DOHH2 (cell line): ENCODE results near the gene MFAP3.

ENCODE experiments used
- H3F3A ChIP-seq: fragments of 200-600 bp; sonication (generic), shearing (Covaris generic); 2 replicates; pipeline ENCODE4 v1.6.0; 2016; ENCODE audit warnings: antibody characterized with exemption, mild to moderate bottlenecking; ENCODE audit not compliant: control insufficient read depth, insufficient read depth
- H3K27ac ChIP-seq: fragments of 200-600 bp; sonication (generic); 2 replicates; pipeline ENCODE4 v1.5.1; 2014; ENCODE audit warnings: low read depth, mild to moderate bottlenecking, low read length, moderate library complexity
- H3K27me3 ChIP-seq: fragments of 200-600 bp; sonication (generic); 2 replicates; pipeline ENCODE4 v1.6.1; 2014; ENCODE audit warnings: mild to moderate bottlenecking, low read length, mixed read lengths; ENCODE audit not compliant: control insufficient read depth
- H3K36me3 ChIP-seq: fragments of 200-600 bp; sonication (generic); 2 replicates; pipeline ENCODE4 v1.6.1; 2014; ENCODE audit warnings: mild to moderate bottlenecking, low read length, moderate library complexity, mixed read lengths; ENCODE audit not compliant: control insufficient read depth
- H3K4me1 ChIP-seq: fragments of 200-600 bp; sonication (generic); 2 replicates; pipeline ENCODE4 v1.6.1; 2014; ENCODE audit warnings: mild to moderate bottlenecking, low read length, mixed read lengths; ENCODE audit not compliant: control insufficient read depth
- H3K4me2 ChIP-seq: fragments of 200-600 bp; sonication (generic); 2 replicates; pipeline ENCODE4 v1.6.0; 2014; ENCODE audit warnings: mild to moderate bottlenecking, low read length, moderate library complexity
- H3K4me3 ChIP-seq: fragments of 200-600 bp; sonication (generic); 2 replicates; pipeline ENCODE4 v1.5.1; 2014; ENCODE audit warnings: mild to moderate bottlenecking, low read length, mixed read lengths
- H3K79me2 ChIP-seq: fragments of 200-600 bp; sonication (generic); 2 replicates; pipeline ENCODE4 v1.6.1; 2014; ENCODE audit warnings: mild to moderate bottlenecking, low read length, mixed read lengths; ENCODE audit not compliant: control insufficient read depth
- H3K9me2 ChIP-seq: fragments of 200-600 bp; sonication (generic); replicated peaks from 2 replicates; pipeline ENCODE4 v1.6.1; 2014; ENCODE audit warnings: mild to moderate bottlenecking, low read length, mixed read lengths; ENCODE audit not compliant: control insufficient read depth
- H3K9me3 ChIP-seq: fragments of 200-600 bp; sonication (generic); 2 replicates; pipeline ENCODE4 v1.6.1; 2014; ENCODE audit warnings: antibody characterized with exemption, low read length, mixed read lengths; ENCODE audit not compliant: control insufficient read depth, insufficient read depth
- H4K20me1 ChIP-seq: fragments of 200-600 bp; sonication (generic); 2 replicates; pipeline ENCODE4 v1.6.0; 2014; ENCODE audit warnings: low read depth, mild to moderate bottlenecking, antibody characterized with exemption, low read length, moderate library complexity; ENCODE audit not compliant: control insufficient read depth, insufficient read depth
- EZH2phosphoT487 ChIP-seq: fragments of 200-600 bp; sonication (generic); IDR thresholded peaks from 2 replicates; pipeline ENCODE4 v1.6.1; 2017; ENCODE audit warnings: borderline replicate concordance, mild to moderate bottlenecking, antibody characterized with exemption, low read length, moderate library complexity, mixed read lengths
- TF ChIP-seq, protein P1 (sequence below): fragments of 200-600 bp; sonication (generic); IDR thresholded peaks from one replicate; pipeline ENCODE4 v1.5.1; 2014; ENCODE audit warnings: antibody characterized with exemption, mild to moderate bottlenecking, low read depth, low read length; ENCODE audit not compliant: poor library complexity, severe bottlenecking

Gene MFAP3

GRCh38 chr5:154038261-154038706 is 483 bp upstream of the MFAP3 start:
- Histone ChIP-seq H4K20me1 (no peaks in the 10 kb centered on the region), H3F3A (peaks cover 5% of the 10 kb centered on the region; the same call in 1 of the 2 replicates), H3K79me2 (peaks cover 55% of the 10 kb centered on the region), H3K4me1 (peaks cover 35% of the 10 kb centered on the region), H3K9me3 (no peaks in the 10 kb centered on the region), H3K27ac (peak overlapping the region; percentile 73), H3K27me3 (no peaks in the 10 kb centered on the region), H3K4me3 (peak overlapping the region; percentile 95), H3K4me2 (peak overlapping the region; percentile 71), H3K36me3 (peaks cover 8% of the 10 kb centered on the region), H3K9me2 (no peaks in the 10 kb centered on the region)
- TF ChIP-seq EZH2phosphoT487 = no peak
- TF ChIP-seq, protein P1, sequence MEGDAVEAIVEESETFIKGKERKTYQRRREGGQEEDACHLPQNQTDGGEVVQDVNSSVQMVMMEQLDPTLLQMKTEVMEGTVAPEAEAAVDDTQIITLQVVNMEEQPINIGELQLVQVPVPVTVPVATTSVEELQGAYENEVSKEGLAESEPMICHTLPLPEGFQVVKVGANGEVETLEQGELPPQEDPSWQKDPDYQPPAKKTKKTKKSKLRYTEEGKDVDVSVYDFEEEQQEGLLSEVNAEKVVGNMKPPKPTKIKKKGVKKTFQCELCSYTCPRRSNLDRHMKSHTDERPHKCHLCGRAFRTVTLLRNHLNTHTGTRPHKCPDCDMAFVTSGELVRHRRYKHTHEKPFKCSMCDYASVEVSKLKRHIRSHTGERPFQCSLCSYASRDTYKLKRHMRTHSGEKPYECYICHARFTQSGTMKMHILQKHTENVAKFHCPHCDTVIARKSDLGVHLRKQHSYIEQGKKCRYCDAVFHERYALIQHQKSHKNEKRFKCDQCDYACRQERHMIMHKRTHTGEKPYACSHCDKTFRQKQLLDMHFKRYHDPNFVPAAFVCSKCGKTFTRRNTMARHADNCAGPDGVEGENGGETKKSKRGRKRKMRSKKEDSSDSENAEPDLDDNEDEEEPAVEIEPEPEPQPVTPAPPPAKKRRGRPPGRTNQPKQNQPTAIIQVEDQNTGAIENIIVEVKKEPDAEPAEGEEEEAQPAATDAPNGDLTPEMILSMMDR = no peak

DNA sequence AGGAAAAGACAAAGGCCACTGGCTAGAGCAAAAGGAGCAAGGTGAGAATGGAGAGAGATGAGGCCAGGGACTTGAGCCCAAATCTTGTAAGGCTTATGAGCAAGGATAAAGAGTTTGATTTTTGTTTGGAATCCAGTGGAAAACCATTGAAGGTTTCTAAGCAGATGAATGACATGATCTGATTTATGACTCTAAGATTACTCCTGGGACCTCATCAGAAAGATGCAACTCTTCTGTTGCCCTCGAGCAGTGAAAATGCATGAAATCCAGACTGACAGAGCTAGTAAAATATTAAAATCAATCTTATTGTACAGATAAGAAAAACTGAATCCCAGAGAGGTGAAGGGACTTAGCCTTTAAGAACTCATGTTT is 677 bp downstream of the MFAP3 start:
- Histone ChIP-seq H3K4me2 (peak overlapping the region; percentile 71), H3K27ac (no peak overlapping the region)
- no peak for TF ChIP-seq EZH2phosphoT487
- TF ChIP-seq, protein P1 = no peak

DNA sequence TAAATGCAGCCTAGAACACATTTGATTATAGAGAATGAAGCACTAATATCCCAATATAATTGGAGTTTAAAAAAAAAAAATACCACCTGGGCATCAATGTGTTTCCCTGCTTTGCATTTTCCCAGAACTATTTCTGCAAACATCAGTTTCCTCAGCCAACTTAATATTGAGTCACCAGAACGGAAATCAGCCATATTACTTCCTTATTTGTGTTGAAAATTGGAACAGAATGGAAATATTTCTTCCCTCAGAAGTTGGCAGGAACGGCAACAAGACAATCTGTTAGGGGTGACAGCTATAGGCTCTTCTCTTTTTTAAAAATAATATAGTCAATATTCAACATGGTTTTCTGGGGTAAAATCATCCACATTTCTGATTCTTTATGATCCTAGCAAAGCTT is 4.0 kb downstream of the MFAP3 start:
- H4K20me1 ChIP-seq = peaks cover 3% of the 10 kb centered on the region; the same call in 1 of the 2 replicates

More for the DNA sequence above, 677 bp downstream of the MFAP3 start:
- Histone ChIP-seq H3F3A (peaks cover 5% of the 10 kb centered on the region; the same call in 1 of the 2 replicates), H3K9me2 (no peaks in the 10 kb centered on the region), H3K4me3 (peak overlapping the region; percentile 95), H4K20me1 (no peaks in the 10 kb centered on the region), H3K9me3 (no peaks in the 10 kb centered on the region), H3K27me3 (no peaks in the 10 kb centered on the region), H3K36me3 (peaks cover 8% of the 10 kb centered on the region), H3K79me2 (peaks cover 61% of the 10 kb centered on the region), H3K4me1 (peaks cover 35% of the 10 kb centered on the region)

More for the DNA sequence above, 4.0 kb downstream of the MFAP3 start:
- peaks cover 24% of the 10 kb centered on the region for H3K36me3 ChIP-seq
- no peak for TF ChIP-seq EZH2phosphoT487
- TF ChIP-seq, protein P1 = no peak
- H3K79me2 ChIP-seq = peaks cover 68% of the 10 kb centered on the region
- no peaks in the 10 kb centered on the region for H3K9me2 ChIP-seq
- no peak overlapping the region for H3K27ac ChIP-seq
- no peak overlapping the region for H3K4me3 ChIP-seq
- peaks cover 5% of the 10 kb centered on the region; the same call in 1 of the 2 replicates for H3F3A ChIP-seq
- no peaks in the 10 kb centered on the region for H3K27me3 ChIP-seq
- H3K4me1 ChIP-seq = peaks cover 23% of the 10 kb centered on the region
- H3K4me2 ChIP-seq = no peak overlapping the region
- H3K9me3 ChIP-seq = no peaks in the 10 kb centered on the region
